Gastrocnemius medialis (tissue), 4 donors: Measurements from ENCODE around the gene TMEM229B. TPM values are rescaled to one million over a fixed set of nuclear protein-coding genes. Genes with fewer than 3 reads are reported as not detected.

Source experiments
- ATAC-seq, 2 donors: fragments of 150-250 bp; one replicate each; pipeline ENCODE4 v1.9.1; 2016
- DNase-seq, 2 donors: peaks; one replicate each; pipeline ENCODE4 v3.0.0-alpha.2; 2019
- H3K27ac ChIP-seq, 4 donors: fragments of 200-600 bp; sonication (generic); 1 replicate in 1 of 4; 2 replicates in 3 of 4; pipeline ENCODE4 v1.5.1; 2016 to 2018; ENCODE audit warnings: mild to moderate bottlenecking in 2 of 4, moderate library complexity in 1 of 4
- H3K27me3 ChIP-seq, 3 donors: fragments of 200-600 bp; sonication (generic) in 2 of 3; 1 replicate in 1 of 3; 2 replicates in 2 of 3; pipeline versions ENCODE4 v1.5.1 to v1.6.0; 2016 to 2019; ENCODE audit warnings: mild to moderate bottlenecking in 1 of 3, moderate library complexity in 1 of 3
- H3K36me3 ChIP-seq, 2 donors: fragments of 200-600 bp; sonication (generic) in 1 of 2; one replicate each; pipeline ENCODE4 v1.5.1; 2017 to 2018
- H3K4me1 ChIP-seq, 2 donors: fragments of 200-600 bp; sonication (generic) in 1 of 2; one replicate each; pipeline ENCODE4 v1.5.1; 2016 to 2017; ENCODE audit warnings: mild to moderate bottlenecking in 2 of 2
- H3K4me3 ChIP-seq, 4 donors: fragments of 200-600 bp; sonication (generic) in 3 of 4; 1 replicate in 1 of 4; 2 replicates in 3 of 4; pipeline ENCODE4 v1.5.1; 2016 to 2019; ENCODE audit warnings: mild to moderate bottlenecking in 2 of 4
- H3K9me3 ChIP-seq, 3 donors: fragments of 200-600 bp; sonication (generic) in 2 of 3; 1 replicate in 1 of 3; 2 replicates in 2 of 3; pipeline ENCODE4 v1.5.1; 2016 to 2019
- CTCF ChIP-seq, 5 experiments: fragments of 450-650 bp in 3 of 5; fragments of 200-600 bp in 2 of 5; sonication (generic) in 2 of 5; IDR thresholded peaks in 4 of 5; conservative IDR thresholded peaks in 1 of 5; 1 replicate in 4 of 5; 2 replicates in 1 of 5; pipeline ENCODE4 v1.5.1; 2016 to 2019; ENCODE audit warnings: antibody characterized with exemption in 5 of 5, mild to moderate bottlenecking in 3 of 5, moderate library complexity in 3 of 5
- POLR2A ChIP-seq, 2 donors: fragments of 450-650 bp; IDR thresholded peaks; one replicate each; pipeline ENCODE4 v1.6.1; 2017; ENCODE audit warnings: antibody characterized with exemption in 2 of 2, mild to moderate bottlenecking in 2 of 2, moderate library complexity in 2 of 2
- in situ Hi-C, 4 donors: fragments of 200-750 bp; cut with MboI; loops; one replicate each; pipeline versions ENCODE4 v1.15.0 to v1.8.0; 2017; ENCODE audit warnings: low sequenced_read_pairs in 4 of 4
- intact Hi-C: fragments of 100-400 bp; cut with DNase I; formaldehyde crosslinking; loops from one replicate; pipeline ENCODE4 v1.15.1; 2023; ENCODE audit warnings: low total_unique reads
- total RNA-seq, 4 donors: library from RNA; depleted of rRNA; stranded (reverse); fragments of >200 nt; gene quantifications; one replicate each; pipeline versions ENCODE4 v1.1.0 to v1.2.3, GENCODE V29; 2016

Gene TMEM229B
- total RNA-seq, 4 donors from 2014 or later, result 0.07 to 3.3 (median 0.20) TPM; not detected in 1

- in situ Hi-C loops, result loop anchor here in 2 of 4 donors (25.0 kb wide), 1 partner anchor 270 kb away; the partner anchor contains the start of gene RDH12 (in 2 of the 2)
- DNase-seq (no peak), ATAC-seq (no peak)
- Histone ChIP-seq H3K9me3 (no peaks in the 10 kb centered on the region), H3K4me3 (no peak overlapping the region), H3K27ac (no peak overlapping the region), H3K27me3 (no peaks in the 10 kb centered on the region), H3K4me1 (no peaks in the 10 kb centered on the region), H3K36me3 (no peaks in the 10 kb centered on the region)
- intact Hi-C loops, result no loop called here
- no peak for TF ChIP-seq CTCF (IDR thresholded peaks at IDR 0.05 in 4 of 5, conservative IDR thresholded peaks at IDR 0.05 in 1 of 5)
Measured at GRCh38 chr14:67442139-67442906, 46.2 kb downstream of the TMEM229B start.

DNA sequence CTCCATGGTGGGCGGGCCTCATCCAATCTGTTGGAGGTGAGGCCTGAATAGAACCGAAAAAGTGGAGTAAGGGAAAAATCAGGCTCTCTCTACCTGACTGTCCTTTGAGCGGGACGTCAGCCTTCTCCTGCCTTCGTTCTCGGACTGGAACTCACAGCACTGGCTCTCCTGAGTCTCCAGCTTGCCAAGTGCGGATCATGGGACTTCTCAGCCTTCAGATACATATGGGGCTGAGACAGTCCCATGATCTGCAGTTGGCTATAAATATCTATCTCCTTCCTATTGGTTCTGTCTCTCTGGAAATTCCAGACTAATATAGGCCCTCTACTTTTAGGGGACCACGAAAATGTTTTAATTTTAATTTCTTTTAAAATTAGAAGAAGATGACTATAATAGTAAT, 46.8 kb downstream of the TMEM229B start:
- Histone ChIP-seq H3K4me1 (no peaks in the 10 kb centered on the region), H3K4me3 (no peak overlapping the region), H3K36me3 (no peaks in the 10 kb centered on the region), H3K27me3 (no peaks in the 10 kb centered on the region), H3K27ac (no peak overlapping the region), H3K9me3 (no peaks in the 10 kb centered on the region)
- intact Hi-C loops, result no loop called here
- in situ Hi-C loops, result loop anchor here in 2 of 4 donors (25.0 kb wide), 1 partner anchor 271 kb away; the partner anchor contains the start of gene RDH12 (in 2 of the 2)
- ATAC-seq (no peak), DNase-seq (no peak)
- TF ChIP-seq POLR2A (IDR thresholded peaks at IDR 0.05) (no peak), CTCF (IDR thresholded peaks at IDR 0.05 in 4 of 5, conservative IDR thresholded peaks at IDR 0.05 in 1 of 5) (no peak)

DNA sequence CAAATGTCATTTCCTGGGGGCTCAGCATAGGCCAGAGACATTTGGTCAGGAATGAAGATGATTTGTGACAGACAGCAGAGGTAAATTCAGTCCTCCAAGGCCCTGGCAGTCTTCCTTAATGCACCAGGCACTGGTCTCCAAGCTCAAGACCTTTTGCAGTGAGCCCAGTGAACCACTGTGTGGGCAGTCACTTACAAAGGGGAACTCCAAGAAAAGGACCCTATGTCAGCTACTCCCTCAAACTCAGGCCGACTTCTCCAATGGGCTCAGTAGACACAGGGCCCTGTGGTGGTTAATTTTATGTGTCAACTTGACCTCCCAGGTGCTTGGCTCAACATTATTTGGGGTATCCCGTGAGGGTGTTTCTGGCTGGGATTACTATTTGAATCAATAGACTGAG, 47.3 kb downstream of the TMEM229B start:
- Histone ChIP-seq H3K27ac (no peak overlapping the region), H3K4me3 (no peak overlapping the region), H3K27me3 (no peaks in the 10 kb centered on the region), H3K4me1 (peaks cover 0 to 2% of the 10 kb centered on the region in 2 donors), H3K36me3 (no peaks in the 10 kb centered on the region), H3K9me3 (no peaks in the 10 kb centered on the region)
- in situ Hi-C loops (loop anchor here in 2 of 4 donors (25.0 kb wide), 1 partner anchor 271 kb away; the partner anchor contains the start of gene RDH12 (in 2 of the 2)), intact Hi-C loops (no loop called here)
- DNase-seq (no peak), ATAC-seq (no peak)
- TF ChIP-seq POLR2A (IDR thresholded peaks at IDR 0.05) (no peak), CTCF (IDR thresholded peaks at IDR 0.05 in 4 of 5, conservative IDR thresholded peaks at IDR 0.05 in 1 of 5) (no peak)

DNA sequence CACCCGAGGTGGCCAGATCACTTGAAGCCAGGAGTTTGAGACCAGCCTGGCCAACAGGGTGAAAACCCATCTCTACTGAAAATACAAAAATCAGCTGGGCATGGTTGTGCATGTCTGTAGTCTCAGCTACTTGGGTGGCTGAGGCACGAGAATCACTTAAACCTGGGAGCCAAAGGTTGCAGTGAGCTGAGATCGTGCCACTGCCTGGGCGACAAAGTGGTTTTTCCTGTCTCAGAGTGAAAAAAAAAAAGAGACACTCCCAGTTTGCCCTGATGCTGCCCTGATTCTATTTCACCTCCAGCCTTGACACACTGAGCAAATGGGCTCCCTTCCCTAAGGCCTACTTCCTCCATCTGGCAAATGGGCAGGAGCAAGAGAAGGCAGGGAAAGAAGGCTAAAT, 48.0 kb downstream of the TMEM229B start:
- no peak for DNase-seq
- in situ Hi-C loops (loop anchor here in 2 of 4 donors (25.0 kb wide), 1 partner anchor 272 kb away; the partner anchor contains the start of gene RDH12 (in 2 of the 2)), intact Hi-C loops (no loop called here)
- Histone ChIP-seq H3K9me3 (no peaks in the 10 kb centered on the region), H3K27ac (no peak overlapping the region), H3K36me3 (no peaks in the 10 kb centered on the region), H3K27me3 (no peaks in the 10 kb centered on the region), H3K4me1 (peaks cover 7 to 9% of the 10 kb centered on the region in 2 donors), H3K4me3 (no peak overlapping the region)
- no peak for TF ChIP-seq POLR2A (IDR thresholded peaks at IDR 0.05)
- TF ChIP-seq CTCF (IDR thresholded peaks at IDR 0.05 in 4 of 5, conservative IDR thresholded peaks at IDR 0.05 in 1 of 5), result no peak
- no peak for ATAC-seq
